ENCODE data around the gene ACKR3. TPM values are rescaled to one million over a fixed set of nuclear protein-coding genes. Genes with fewer than 3 reads are reported as not detected.

Gene ACKR3
- 100 to 1,000 TPM in 1 of 4 donors, 10 to 100 TPM in 3; 22.9 to 115 (median 64.6) TPM for total RNA-seq

- ATAC-seq (ENCODE audit: low FRiP score) (peak; percentile 72), DNase-seq (ENCODE audit: low spot score) (peak; percentile 46)
- no peak for TF ChIP-seq CTCF (IDR thresholded peaks at IDR 0.05)
These were observed at the start of gene ACKR3 for GRCh38 chr2:236569573-236569973. Gene ACKR3 (plus strand): TSS chr2:236569825. CDS start chr2:236580466, 10,641 bp downstream.

- DNase-seq (ENCODE audit: low spot score), result no peak
- no peak for ATAC-seq (ENCODE audit: low FRiP score)
- TF ChIP-seq CTCF (IDR thresholded peaks at IDR 0.05), result no peak
These were observed 48.1 kb upstream of the ACKR3 start for GRCh38 chr2:236521556-236521955.

GRCh38 chr2:236523249-236523648 is 46.4 kb upstream of the ACKR3 start:
- no peak for DNase-seq (ENCODE audit: low spot score)
- no peak for ATAC-seq (ENCODE audit: low FRiP score)
- TF ChIP-seq CTCF (IDR thresholded peaks at IDR 0.05), result no peak

- TF ChIP-seq CTCF (IDR thresholded peaks at IDR 0.05), result no peak
- ATAC-seq (ENCODE audit: low FRiP score) (peak; percentile 59), DNase-seq (ENCODE audit: low spot score) (no peak)
These were observed 44.1 kb upstream of the ACKR3 start for GRCh38 chr2:236525411-236525997.

GRCh38 chr2:236526455-236527158 is 43.0 kb upstream of the ACKR3 start:
- no peak for TF ChIP-seq CTCF (IDR thresholded peaks at IDR 0.05)
- no peak for ATAC-seq (ENCODE audit: low FRiP score)
- DNase-seq (ENCODE audit: low spot score), result no peak

- TF ChIP-seq CTCF (IDR thresholded peaks at IDR 0.05), result no peak
- DNase-seq (ENCODE audit: low spot score), result no peak
- no peak for ATAC-seq (ENCODE audit: low FRiP score)
These were observed 42.4 kb upstream of the ACKR3 start for GRCh38 chr2:236527159-236527630.

- DNase-seq (ENCODE audit: low spot score) (no peak), ATAC-seq (ENCODE audit: low FRiP score) (no peak)
- TF ChIP-seq CTCF (IDR thresholded peaks at IDR 0.05), result no peak
These were observed 40.0 kb upstream of the ACKR3 start for GRCh38 chr2:236529606-236530005.
